ENCODE results near the gene MDH2. TPM values are rescaled to one million over a fixed set of nuclear protein-coding genes. Genes with fewer than 3 reads are reported as not detected.

MDH2 gene, protein sequence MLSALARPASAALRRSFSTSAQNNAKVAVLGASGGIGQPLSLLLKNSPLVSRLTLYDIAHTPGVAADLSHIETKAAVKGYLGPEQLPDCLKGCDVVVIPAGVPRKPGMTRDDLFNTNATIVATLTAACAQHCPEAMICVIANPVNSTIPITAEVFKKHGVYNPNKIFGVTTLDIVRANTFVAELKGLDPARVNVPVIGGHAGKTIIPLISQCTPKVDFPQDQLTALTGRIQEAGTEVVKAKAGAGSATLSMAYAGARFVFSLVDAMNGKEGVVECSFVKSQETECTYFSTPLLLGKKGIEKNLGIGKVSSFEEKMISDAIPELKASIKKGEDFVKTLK
- 100 to 1,000 TPM; 153 to 166 TPM for total RNA-seq
- polyA plus RNA-seq (ENCODE audit: insufficient read length in 6 of 6), result 100 to 1,000 TPM; 138 to 180 (median 155) TPM
- long read RNA-seq, donor 1, transcript MDH2-201 (9 exons, 2,209 nt), result major isoform, 83 of 188 reads
- long read RNA-seq, donor 1, transcript MDH2-205 (2 exons, 648 nt), result minor isoform, 5 of 188 reads
- long read RNA-seq, donor 1, transcript MDH2-206 (4 exons, 551 nt), result minor isoform, 13 of 188 reads
- long read RNA-seq, donor 1, partial matches to known transcripts, result 83 of 188 reads
- long read RNA-seq, donor 1, other reads (novel, unspliced or antisense), result 0 of 188 reads
- long read RNA-seq, donor 2, transcript MDH2-201 (9 exons, 2,209 nt), result major isoform, 53 of 140 reads
- long read RNA-seq, donor 2, transcript MDH2-206 (4 exons, 551 nt), result minor isoform, 5 of 140 reads
- long read RNA-seq, donor 2, partial matches to known transcripts, result 77 of 140 reads
- long read RNA-seq, donor 2, other reads (novel, unspliced or antisense), result 0 of 140 reads
- long read RNA-seq, donor 3, transcript MDH2-204 (8 exons, 2,020 nt), result minor isoform, 5 of 113 reads
- long read RNA-seq, donor 3, transcript MDH2-201 (9 exons, 2,209 nt), result major isoform, 80 of 113 reads
- long read RNA-seq, donor 3, partial matches to known transcripts, result 25 of 113 reads
- long read RNA-seq, donor 3, other reads (novel, unspliced or antisense), result 0 of 113 reads
- long read RNA-seq, donor 4, transcript MDH2-201 (9 exons, 2,209 nt), result major isoform, 205 of 221 reads
- long read RNA-seq, donor 4, partial matches to known transcripts, result 9 of 221 reads
- long read RNA-seq, donor 4, other reads (novel, unspliced or antisense), result 1 of 221 reads
- long read RNA-seq, donor 5, transcript MDH2-201 (9 exons, 2,209 nt), result major isoform, 30 of 90 reads
- long read RNA-seq, donor 5, partial matches to known transcripts, result 55 of 90 reads
- long read RNA-seq, donor 5, other reads (novel, unspliced or antisense), result 0 of 90 reads
- long read RNA-seq, donor 6, transcript MDH2-201 (9 exons, 2,209 nt), result major isoform, 49 of 75 reads
- long read RNA-seq, donor 6, partial matches to known transcripts, result 24 of 75 reads
- long read RNA-seq, donor 6, other reads (novel, unspliced or antisense), result 0 of 75 reads
- long read RNA-seq, donor 7, transcript MDH2-201 (9 exons, 2,209 nt), result major isoform, 19 of 35 reads
- long read RNA-seq, donor 7, partial matches to known transcripts, result 13 of 35 reads
- long read RNA-seq, donor 7, other reads (novel, unspliced or antisense), result 0 of 35 reads
- long read RNA-seq, donor 8, transcript MDH2-201 (9 exons, 2,209 nt), result major isoform, 45 of 84 reads
- long read RNA-seq, donor 8, partial matches to known transcripts, result 35 of 84 reads
- long read RNA-seq, donor 8, other reads (novel, unspliced or antisense), result 0 of 84 reads
- long read RNA-seq, donor 9, partial matches to known transcripts, result 0 of 2 reads
- long read RNA-seq, donor 9, other reads (novel, unspliced or antisense), result 0 of 2 reads
- long read RNA-seq, donor 10, transcript MDH2-204 (8 exons, 2,020 nt), result minor isoform, 7 of 360 reads
- long read RNA-seq, donor 10, transcript MDH2-201 (9 exons, 2,209 nt), result major isoform, 347 of 360 reads
- long read RNA-seq, donor 10, partial matches to known transcripts, result 2 of 360 reads
- long read RNA-seq, donor 10, other reads (novel, unspliced or antisense), result 4 of 360 reads
- long read RNA-seq, donor 11, transcript MDH2-201 (9 exons, 2,209 nt), result major isoform, 91 of 174 reads
- long read RNA-seq, donor 11, transcript MDH2-206 (4 exons, 551 nt), result minor isoform, 5 of 174 reads
- long read RNA-seq, donor 11, partial matches to known transcripts, result 72 of 174 reads
- long read RNA-seq, donor 11, other reads (novel, unspliced or antisense), result 0 of 174 reads
- long read RNA-seq, donor 12, transcript MDH2-201 (9 exons, 2,209 nt), result major isoform, 46 of 73 reads
- long read RNA-seq, donor 12, partial matches to known transcripts, result 23 of 73 reads
- long read RNA-seq, donor 12, other reads (novel, unspliced or antisense), result 0 of 73 reads

DNA sequence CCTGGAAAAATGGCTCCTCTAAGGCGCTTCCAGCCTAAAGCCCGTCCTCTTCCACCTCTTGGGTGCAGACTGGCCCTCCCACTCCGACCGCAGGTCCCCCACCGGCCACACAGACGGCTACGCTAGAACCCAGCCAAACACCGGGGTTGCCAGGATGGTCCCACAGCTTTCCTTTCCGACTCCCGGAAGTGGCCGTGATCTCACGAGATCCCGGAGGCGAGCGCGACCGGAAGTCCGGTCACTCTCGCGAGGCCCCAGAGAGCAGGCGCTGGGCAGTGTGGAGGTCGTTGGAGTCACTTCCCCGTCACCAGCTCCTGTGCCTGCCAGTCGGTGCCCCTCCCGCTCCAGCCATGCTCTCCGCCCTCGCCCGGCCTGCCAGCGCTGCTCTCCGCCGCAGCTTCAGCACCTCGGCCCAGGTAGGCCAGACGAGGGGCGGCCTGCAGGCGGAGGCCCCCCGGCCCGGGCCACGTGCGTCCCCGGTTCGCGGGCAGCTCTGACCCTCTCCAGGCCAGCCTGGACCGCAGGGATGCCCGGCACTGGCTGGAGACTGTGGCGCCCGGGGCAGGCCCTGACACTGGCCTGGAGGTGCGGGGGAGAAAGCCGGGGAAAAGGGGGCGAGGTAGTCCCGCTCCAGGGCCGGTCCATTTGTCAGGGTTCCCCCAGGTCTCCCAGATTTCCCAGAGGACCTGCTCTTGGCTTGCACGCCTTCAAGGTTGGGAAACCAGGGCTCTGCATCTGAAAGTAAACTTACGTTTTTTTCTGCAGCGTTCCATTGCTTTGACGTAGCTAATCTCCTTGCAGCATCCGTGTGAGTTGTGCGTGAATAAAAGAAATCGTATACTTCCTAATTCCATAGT, at the start of gene MDH2, which contains the start of gene STYXL1:
Gene MDH2, plus strand, starts transcription at position 296 of the 857 bp plus-strand sequence. Its CDS starts 55 bp downstream, at position 351.
Gene STYXL1, minus strand, starts transcription at position 190 of the 857 bp plus-strand sequence. CDS start 17,477 bp downstream, outside the sequence.
- peak within 1 kb of the TSS; percentile 88 to 99 for H3K4me3 ChIP-seq
- peaks cover 0 to 15% of the 10 kb centered on the region in 2 donors for H3K36me3 ChIP-seq
- TF ChIP-seq, protein P1, sequence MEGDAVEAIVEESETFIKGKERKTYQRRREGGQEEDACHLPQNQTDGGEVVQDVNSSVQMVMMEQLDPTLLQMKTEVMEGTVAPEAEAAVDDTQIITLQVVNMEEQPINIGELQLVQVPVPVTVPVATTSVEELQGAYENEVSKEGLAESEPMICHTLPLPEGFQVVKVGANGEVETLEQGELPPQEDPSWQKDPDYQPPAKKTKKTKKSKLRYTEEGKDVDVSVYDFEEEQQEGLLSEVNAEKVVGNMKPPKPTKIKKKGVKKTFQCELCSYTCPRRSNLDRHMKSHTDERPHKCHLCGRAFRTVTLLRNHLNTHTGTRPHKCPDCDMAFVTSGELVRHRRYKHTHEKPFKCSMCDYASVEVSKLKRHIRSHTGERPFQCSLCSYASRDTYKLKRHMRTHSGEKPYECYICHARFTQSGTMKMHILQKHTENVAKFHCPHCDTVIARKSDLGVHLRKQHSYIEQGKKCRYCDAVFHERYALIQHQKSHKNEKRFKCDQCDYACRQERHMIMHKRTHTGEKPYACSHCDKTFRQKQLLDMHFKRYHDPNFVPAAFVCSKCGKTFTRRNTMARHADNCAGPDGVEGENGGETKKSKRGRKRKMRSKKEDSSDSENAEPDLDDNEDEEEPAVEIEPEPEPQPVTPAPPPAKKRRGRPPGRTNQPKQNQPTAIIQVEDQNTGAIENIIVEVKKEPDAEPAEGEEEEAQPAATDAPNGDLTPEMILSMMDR (IDR thresholded peaks at IDR 0.05), result peak in 1 of 2 donors; percentile 23
- ATAC-seq, result peak; percentile 96
- H3K27me3 ChIP-seq, result no peaks in the 10 kb centered on the region
- peak; percentile 94 to 97 (median 96) for DNase-seq
- no peaks in the 10 kb centered on the region for H3K9me3 ChIP-seq
- intact Hi-C loops (cut with DNase I), result no loop called here
- H3K4me1 ChIP-seq, result peaks cover 5 to 43% of the 10 kb centered on the region in 2 donors
- peak within 1 kb of the TSS; percentile 89 to 94 for H3K27ac ChIP-seq

DNA sequence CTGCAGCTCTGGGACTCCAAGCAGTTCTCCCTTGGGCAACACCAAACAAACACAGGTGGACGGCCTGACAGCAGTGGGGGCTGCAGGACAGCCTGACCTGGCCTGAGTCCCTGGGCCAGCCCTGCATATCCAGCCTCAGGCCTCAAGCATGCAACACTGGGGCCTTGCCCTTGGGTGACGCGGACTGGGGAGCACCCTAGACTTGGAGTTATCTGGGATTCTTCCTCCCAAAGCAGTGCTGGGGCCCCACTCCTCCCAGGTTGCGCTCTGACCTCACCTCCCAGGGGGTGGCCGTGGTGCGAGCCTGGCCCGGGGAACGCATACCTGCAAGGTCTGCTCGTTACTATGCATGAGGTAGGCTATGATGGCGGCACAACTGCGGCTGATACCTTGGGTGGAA, 47.3 kb upstream of the MDH2 start:
- no peak overlapping the region for H3K27ac ChIP-seq
- H3K4me1 ChIP-seq, result peaks cover 0 to 21% of the 10 kb centered on the region in 2 donors
- DNase-seq, result no peak
- H3K4me3 ChIP-seq, result no peak overlapping the region
- intact Hi-C loops (cut with DNase I), result no loop called here
- no peaks in the 10 kb centered on the region for H3K27me3 ChIP-seq
- TF ChIP-seq, protein P1 (IDR thresholded peaks at IDR 0.05), result no peak
- no peak for ATAC-seq
- peaks cover 0 to 62% of the 10 kb centered on the region in 2 donors for H3K36me3 ChIP-seq
- no peaks in the 10 kb centered on the region for H3K9me3 ChIP-seq

DNA sequence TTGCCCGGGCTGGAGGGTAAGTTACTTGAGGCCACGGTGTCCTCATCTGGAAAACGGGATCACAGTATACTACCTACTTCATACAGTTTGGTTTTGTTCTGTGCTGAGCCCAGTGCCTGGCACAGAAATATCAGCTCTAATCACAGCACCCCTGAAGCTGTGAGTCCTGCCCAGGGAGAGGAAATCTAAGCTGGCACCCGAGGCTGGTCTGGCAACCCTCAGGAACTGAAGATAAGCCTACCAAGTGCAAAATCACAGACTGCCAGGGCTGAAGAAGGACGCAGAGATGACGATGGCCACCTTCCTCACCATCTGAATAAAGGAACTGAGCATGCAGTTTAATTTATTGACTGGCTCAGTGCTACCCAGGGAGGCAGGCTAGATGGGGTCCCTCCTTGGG, 45.8 kb upstream of the MDH2 start:
- intact Hi-C loops (cut with DNase I), result no loop called here
- ATAC-seq, result no peak
- peak in 1 of 4 donors; percentile 9 for DNase-seq
- Histone ChIP-seq H3K36me3 (peaks cover 0 to 54% of the 10 kb centered on the region in 2 donors), H3K4me1 (peaks cover 0 to 5% of the 10 kb centered on the region in 2 donors), H3K4me3 (no peak overlapping the region), H3K27ac (no peak overlapping the region), H3K9me3 (no peaks in the 10 kb centered on the region), H3K27me3 (no peaks in the 10 kb centered on the region)
- TF ChIP-seq, protein P1 (IDR thresholded peaks at IDR 0.05), result no peak

Data from left lung (tissue), 14 donors.